CD4-positive, alpha-beta T cell treated with Interleukin-4 for 4 hours (primary cell): Measurements from ENCODE around the gene SLCO2B1.

Source experiments
- DNase-seq: peaks from one replicate; pipeline ENCODE4 v3.0.0-alpha.2; 2020

The SLCO2B1 gene

GRCh38 chr11:75229466-75229865 lies 78.6 kb downstream of the SLCO2B1 start:
- no peak for DNase-seq

GRCh38 chr11:75230621-75231020 lies 79.7 kb downstream of the SLCO2B1 start:
- DNase-seq, result no peak

GRCh38 chr11:75233754-75234172 lies 82.9 kb downstream of the SLCO2B1 start:
- DNase-seq, result no peak

- no peak for DNase-seq
Observed at GRCh38 chr11:75236062-75236461, 85.2 kb downstream of the SLCO2B1 start.

- DNase-seq, result no peak
Observed at GRCh38 chr11:75237050-75237449, 86.1 kb downstream of the SLCO2B1 start.

GRCh38 chr11:75238595-75239440 lies 87.9 kb downstream of the SLCO2B1 start:
- DNase-seq, result no peak

- no peak for DNase-seq
Observed at GRCh38 chr11:75239531-75240290, 88.8 kb downstream of the SLCO2B1 start.

- DNase-seq, result no peak
Observed at GRCh38 chr11:75240311-75241035, 89.6 kb downstream of the SLCO2B1 start, which contains the start of gene TPBGL. Gene TPBGL (plus strand): TSS chr11:75240774. CDS start chr11:75241050, 276 bp downstream.

GRCh38 chr11:75241036-75241905 lies 90.4 kb downstream of the SLCO2B1 start:
- DNase-seq, result peak; percentile 82

GRCh38 chr11:75241906-75242644 lies 91.2 kb downstream of the SLCO2B1 start:
- DNase-seq, result no peak

- no peak for DNase-seq
Observed at GRCh38 chr11:75242722-75243600, 92.1 kb downstream of the SLCO2B1 start.

GRCh38 chr11:75244052-75244814 lies 93.3 kb downstream of the SLCO2B1 start:
- DNase-seq, result no peak

GRCh38 chr11:75245356-75246005 lies 94.6 kb downstream of the SLCO2B1 start:
- DNase-seq, result no peak

- DNase-seq, result no peak
Observed at GRCh38 chr11:75246006-75246670, 95.2 kb downstream of the SLCO2B1 start.

- DNase-seq, result no peak
Observed at GRCh38 chr11:75246671-75247350, 95.9 kb downstream of the SLCO2B1 start.

GRCh38 chr11:75248924-75249256 lies 98.0 kb downstream of the SLCO2B1 start:
- DNase-seq, result no peak

- DNase-seq, result no peak
Observed at GRCh38 chr11:75249704-75250103, 98.8 kb downstream of the SLCO2B1 start.

GRCh38 chr11:75254326-75254725 lies 103.4 kb downstream of the SLCO2B1 start:
- no peak for DNase-seq
